Activated CD8-positive, alpha-beta memory T cell treated with anti-CD3 and anti-CD28 coated beads, Interleukin-2, amount 50 U/mL, for 1 hour (primary cell): ENCODE results near the gene NOL12.
"Not testable (repeated sequence)": the region's sequence is repeated elsewhere in the genome, so short reads cannot be mapped to it uniquely, and the experiment has no call there.

Source experiments
- DNase-seq: peaks from one replicate; pipeline ENCODE4 v3.0.0-alpha.2; 2020; ENCODE audit errors: extremely low read depth

NOL12 gene

GRCh38 chr22:37679670-37680069 is 6.5 kb upstream of the NOL12 start:
- no peak for DNase-seq

GRCh38 chr22:37680191-37680851 is 5.8 kb upstream of the NOL12 start:
- DNase-seq = no peak

GRCh38 chr22:37681001-37681424 is 5.1 kb upstream of the NOL12 start:
- DNase-seq = no peak

- peak; percentile 35 for DNase-seq
Measured at GRCh38 chr22:37681556-37682049, 4.5 kb upstream of the NOL12 start.

- no peak for DNase-seq
Measured at GRCh38 chr22:37684803-37685615, 1.1 kb upstream of the NOL12 start.

GRCh38 chr22:37690407-37690806 is 4.3 kb downstream of the NOL12 start:
- no peak for DNase-seq

GRCh38 chr22:37690901-37691504 is 4.9 kb downstream of the NOL12 start:
- no peak for DNase-seq

GRCh38 chr22:37692627-37693285 is 6.6 kb downstream of the NOL12 start:
- no peak for DNase-seq

- DNase-seq = not testable (repeated sequence)
Measured at GRCh38 chr22:37694131-37694530, 8.0 kb downstream of the NOL12 start.

GRCh38 chr22:37696260-37696656 is 10.1 kb downstream of the NOL12 start:
- not testable (repeated sequence) for DNase-seq

- DNase-seq = peak; percentile 79
Measured at GRCh38 chr22:37696657-37697537, 10.8 kb downstream of the NOL12 start, which contains the start of gene TRIOBP. TRIOBP (plus strand) TSS chr22:37697048; CDS start chr22:37701366, 4,318 bp downstream.

- no peak for DNase-seq
Measured at GRCh38 chr22:37697538-37697835, 11.3 kb downstream of the NOL12 start.

GRCh38 chr22:37701141-37701786 is 15.1 kb downstream of the NOL12 start:
- DNase-seq = no peak

GRCh38 chr22:37703906-37704305 is 17.8 kb downstream of the NOL12 start:
- DNase-seq = no peak

- no peak for DNase-seq
Measured at GRCh38 chr22:37704645-37705044, 18.5 kb downstream of the NOL12 start.

- no peak for DNase-seq
Measured at GRCh38 chr22:37705205-37705604, 19.1 kb downstream of the NOL12 start.

GRCh38 chr22:37708580-37709444 is 22.7 kb downstream of the NOL12 start:
- DNase-seq = no peak

GRCh38 chr22:37709445-37709765 is 23.3 kb downstream of the NOL12 start:
- DNase-seq = no peak

GRCh38 chr22:37710675-37711074 is 24.5 kb downstream of the NOL12 start:
- no peak for DNase-seq

GRCh38 chr22:37711490-37711889 is 25.3 kb downstream of the NOL12 start:
- no peak for DNase-seq
